Stimulated activated naive CD4-positive, alpha-beta T cell (primary cell): ENCODE data around the gene MLC1.

Experiments used
- DNase-seq, 6 experiments: peaks; one replicate each; lab custom pipeline; 2025; lab: John Stamatoyannopoulos, UW

The MLC1 gene

GRCh38 chr22:50015451-50016307, 69.5 kb downstream of the MLC1 start:
- no peak for DNase-seq

GRCh38 chr22:50014655-50015401, 70.4 kb downstream of the MLC1 start:
- no peak for DNase-seq

GRCh38 chr22:50014053-50014501, 71.1 kb downstream of the MLC1 start:
- no peak for DNase-seq

GRCh38 chr22:50012211-50013181, 72.7 kb downstream of the MLC1 start, which contains the start of gene IL17REL:
TSS of gene IL17REL (minus strand) at chr22:50012765. CDS start at chr22:50012646, 119 bp downstream.
- no peak for DNase-seq

- no peak for DNase-seq
These were observed 73.6 kb downstream of the MLC1 start for GRCh38 chr22:50011447-50012210.

GRCh38 chr22:50010676-50011446, 74.4 kb downstream of the MLC1 start:
- DNase-seq = peak in 5 of 6 experiments; percentile 18 to 69 (median 58)

GRCh38 chr22:50009765-50010675, 75.2 kb downstream of the MLC1 start:
- DNase-seq = no peak
